ENCODE measurements around the gene AK6.
A peak's percentile ranks its signal among the peaks of the same experiment; 100 is the strongest.
"Not testable (repeated sequence)": the region's sequence is repeated elsewhere in the genome, so short reads cannot be mapped to it uniquely, and the experiment has no call there.

Gene AK6

DNA sequence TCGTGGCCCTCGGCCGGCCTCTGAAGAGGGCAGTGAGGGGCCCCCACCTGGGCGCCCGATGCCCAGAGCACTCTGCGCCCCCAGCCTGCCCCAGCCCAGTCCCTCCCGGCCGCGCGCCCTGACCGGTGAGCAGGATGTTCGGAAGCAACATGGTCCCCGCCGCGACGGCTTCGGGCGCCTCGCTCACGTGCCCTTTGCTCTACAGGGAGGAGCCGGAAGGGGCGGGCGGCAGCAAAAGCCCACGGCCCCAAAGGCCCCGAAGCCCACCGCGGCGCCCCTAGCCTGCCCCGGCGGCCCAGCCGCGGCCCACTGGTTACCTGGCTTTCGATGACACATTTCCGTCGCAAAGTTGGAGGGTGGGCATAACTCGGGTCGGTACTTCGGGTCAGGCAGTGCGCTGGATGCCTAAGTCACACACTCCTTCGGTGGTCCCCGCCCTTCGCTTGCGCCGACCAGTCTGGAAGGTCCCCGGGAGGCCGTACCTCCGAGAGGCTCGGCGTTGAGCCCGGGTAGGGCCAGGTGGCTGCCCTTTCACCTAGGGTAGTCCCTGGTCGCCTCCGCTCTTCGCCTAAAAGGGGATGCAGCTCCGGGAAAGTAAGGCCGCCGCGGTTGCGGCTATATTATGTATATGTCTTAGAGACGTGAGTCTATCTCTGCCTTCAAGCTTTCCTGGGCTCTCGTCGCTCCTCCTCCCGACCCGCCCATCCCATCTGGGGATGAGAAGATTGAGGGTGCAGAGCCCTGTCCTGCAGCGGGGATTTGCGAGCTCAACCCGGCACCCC lies at the start of gene AK6, which contains the start of the genes RAD17 and TAF9:
TSS of gene AK6 (minus strand) at position 181 of the 782 bp plus-strand sequence. CDS start at position 151, 30 bp downstream.
TSS of gene RAD17 (plus strand) at position 479 of the 782 bp plus-strand sequence. CDS start 2,391 bp downstream, outside the sequence.
TSS of gene TAF9 (minus strand) at position 181 of the 782 bp plus-strand sequence. CDS start 3,783 bp downstream, outside the sequence.
- DNase-seq: peak; percentile 88

DNA sequence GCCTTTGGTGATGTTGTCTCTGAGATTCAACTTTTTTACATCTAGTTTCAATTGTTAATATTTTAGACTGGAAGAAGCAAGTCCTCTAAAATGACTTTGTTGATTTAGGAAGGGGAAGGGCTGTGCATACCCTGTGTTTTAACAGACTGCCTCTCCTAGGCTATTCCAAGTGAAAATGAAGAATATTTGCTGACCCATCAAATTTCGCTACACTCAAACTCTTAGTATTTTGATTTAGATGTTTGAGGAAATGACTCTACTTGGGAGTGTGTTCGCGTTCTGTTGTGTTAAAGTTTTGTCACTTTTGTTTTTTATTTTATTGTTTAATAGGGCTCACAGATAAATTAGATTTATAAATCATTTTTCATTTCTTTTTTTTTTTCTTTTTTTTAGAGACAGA lies 49.2 kb upstream of the AK6 start:
- no peak for DNase-seq

DNA sequence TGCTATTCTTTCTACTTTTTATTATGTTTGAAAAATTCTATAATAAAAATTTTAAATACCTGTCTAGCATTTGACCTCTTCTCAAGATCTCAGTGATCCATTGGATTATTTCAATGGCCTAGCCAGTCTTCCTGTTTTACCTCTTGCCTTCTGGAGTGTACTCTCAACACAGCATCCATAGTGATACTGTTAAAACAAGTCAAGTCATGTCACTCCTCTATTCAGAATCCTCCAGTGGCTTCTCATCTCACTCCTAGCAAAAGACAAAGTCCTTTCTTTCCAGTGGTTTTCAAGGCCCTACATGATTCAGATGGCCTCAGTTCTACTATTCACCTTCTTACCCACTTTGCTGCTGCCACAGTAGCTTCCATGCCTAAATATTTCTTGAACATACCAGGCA lies 47.4 kb upstream of the AK6 start:
- no peak for DNase-seq

DNA sequence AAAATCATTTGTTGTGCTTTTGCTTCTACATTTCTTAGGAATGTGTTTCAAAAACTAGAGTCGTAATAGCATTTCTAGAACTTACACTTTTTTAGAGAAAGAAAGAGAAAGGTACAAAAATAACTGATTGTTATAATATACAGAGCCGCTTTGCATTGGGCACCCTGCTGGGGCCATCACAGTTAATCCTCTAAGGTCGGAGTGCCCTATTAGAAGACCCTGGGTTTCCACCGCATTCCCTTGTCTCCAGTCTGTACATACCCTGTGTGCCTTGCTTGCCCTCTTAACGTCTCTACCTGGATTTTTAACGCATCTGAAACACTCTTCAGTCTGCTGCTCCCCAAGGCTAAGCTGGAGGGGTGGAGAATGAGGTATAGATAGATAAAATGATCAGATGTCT lies 46.9 kb upstream of the AK6 start:
- no peak for DNase-seq

DNA sequence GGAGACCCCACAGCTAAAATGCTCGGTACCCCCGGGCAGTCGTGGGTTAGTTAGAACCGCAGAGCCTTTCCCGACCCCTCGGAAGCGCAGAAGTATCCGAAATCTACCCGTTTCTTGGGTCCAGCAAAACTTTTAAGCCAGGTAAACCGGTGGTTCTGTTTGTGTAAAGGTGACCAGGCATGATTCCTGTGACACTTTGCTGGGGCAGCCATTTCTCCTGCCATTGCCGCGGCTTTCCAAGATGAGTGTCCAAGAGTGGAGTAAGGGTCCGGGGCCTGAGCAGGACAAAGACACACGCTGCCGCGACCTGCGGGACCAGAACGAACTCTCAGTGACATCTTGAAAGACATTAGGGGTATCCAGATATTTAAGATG lies 46.3 kb upstream of the AK6 start:
- no peak for DNase-seq

DNA sequence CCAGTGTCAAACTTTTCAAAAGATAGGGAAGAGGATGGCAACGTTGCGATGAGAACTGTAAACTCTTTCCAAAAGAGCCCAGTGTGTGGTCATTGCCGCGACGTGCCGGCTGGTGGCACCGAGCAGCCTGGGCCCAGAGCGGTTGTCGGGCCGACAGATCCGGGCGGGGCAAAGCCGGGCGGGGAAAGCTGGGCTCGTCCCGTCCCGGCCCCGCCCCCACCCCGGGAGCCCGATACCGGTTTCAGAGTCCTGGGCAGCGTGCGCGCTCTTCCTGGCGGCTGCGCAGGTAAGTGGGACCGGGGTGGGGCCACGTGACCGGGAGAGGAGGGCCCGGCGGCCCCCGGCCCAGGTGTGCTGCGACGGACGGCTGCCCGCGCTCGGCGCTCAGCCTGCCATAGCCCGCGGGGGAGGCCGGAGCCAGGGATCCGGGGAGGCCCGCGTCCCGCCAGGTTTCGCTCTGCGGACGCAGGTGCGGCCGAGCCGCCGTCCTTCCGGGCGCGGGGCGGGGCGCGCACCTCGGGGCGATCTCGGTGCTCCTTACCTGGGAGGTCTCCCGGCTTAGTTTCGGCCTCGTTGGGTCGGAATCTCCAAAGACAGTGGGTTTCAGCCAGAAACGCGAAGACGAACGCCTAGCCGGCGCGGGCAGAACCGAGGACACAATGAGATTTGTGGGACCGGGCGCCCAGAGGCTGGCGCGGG lies 45.7 kb upstream of the AK6 start, which contains the start of gene MARVELD2:
TSS of gene MARVELD2 (plus strand) at position 232 of the 699 bp plus-strand sequence. CDS start 4,270 bp downstream, outside the sequence.
- peak; percentile 65 for DNase-seq

DNA sequence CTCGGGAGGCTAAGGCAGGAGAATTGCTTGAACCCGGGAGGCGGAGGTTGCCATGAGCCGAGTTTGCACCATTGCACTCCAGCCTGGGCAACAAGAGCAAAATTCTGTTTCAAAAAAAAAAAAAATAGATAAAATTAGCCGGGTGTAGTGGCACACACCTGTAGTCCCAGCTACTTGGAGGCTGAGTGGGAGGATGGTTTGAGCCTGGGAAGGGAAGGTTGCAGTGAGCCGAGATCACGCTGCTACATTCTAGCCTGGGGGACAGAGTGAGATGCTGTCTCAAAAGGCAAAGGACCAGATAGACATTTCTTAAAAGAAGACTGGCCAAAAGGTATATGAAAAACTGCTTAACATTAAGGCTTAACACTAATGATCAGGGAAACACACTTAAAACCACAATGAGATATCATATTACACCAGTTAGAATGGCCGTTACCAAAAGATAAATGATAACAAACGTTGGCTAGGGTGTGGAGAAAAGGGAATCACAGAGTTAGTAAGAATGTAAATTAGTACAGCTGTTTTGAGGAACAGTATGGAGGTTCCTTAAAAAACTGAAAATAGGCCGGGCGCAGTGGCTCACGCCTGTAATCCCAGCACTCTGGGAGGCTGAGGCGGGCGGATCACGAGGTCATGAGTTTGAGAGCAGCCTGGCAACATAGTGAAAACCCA lies 35.5 kb upstream of the AK6 start:
- peak; percentile 21 for DNase-seq

DNA sequence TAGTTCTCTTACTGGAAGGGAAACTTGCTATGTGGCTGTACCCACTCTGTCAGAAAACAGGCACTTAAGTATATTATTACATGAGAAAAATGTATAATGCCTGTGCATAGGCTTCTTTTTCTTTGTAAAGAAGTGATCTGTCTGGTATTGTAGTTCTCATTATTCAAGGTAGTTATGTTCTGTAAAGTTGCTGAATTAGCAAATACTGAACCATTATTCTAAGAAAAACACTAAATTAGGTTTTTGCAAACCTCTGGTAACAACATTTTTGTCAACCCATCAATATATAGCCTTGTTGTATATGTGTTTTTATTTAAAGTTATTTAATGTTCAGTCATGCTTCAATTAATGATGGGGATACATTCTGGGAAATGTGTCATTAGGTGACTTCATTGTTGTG lies 9.1 kb upstream of the AK6 start:
- no peak for DNase-seq

DNA sequence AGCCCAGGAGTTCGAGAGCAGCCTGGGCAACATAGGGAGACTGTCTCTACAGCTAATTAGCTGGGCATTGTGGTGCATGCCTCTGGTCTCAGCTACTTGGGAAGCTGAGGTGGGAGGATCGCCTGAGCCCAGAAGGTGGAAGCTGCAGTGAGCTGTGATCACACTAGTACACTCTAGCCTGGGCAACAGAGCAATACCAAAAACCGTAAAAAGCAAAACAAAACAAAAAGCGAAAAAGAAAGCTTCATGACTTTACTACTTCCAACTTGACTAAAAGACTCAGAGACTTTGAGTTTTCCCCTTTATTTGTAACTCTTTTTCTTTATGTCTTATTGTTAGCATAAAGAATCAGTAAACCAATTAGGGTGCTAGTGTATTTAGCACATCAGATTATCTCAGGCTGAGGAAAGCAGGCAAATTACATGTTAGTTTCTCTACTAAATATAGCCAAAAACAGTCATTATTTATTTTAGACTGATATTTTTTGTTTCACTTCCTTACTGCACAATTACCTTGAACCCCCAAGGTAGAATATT lies 5.7 kb upstream of the AK6 start:
- no peak for DNase-seq

DNA sequence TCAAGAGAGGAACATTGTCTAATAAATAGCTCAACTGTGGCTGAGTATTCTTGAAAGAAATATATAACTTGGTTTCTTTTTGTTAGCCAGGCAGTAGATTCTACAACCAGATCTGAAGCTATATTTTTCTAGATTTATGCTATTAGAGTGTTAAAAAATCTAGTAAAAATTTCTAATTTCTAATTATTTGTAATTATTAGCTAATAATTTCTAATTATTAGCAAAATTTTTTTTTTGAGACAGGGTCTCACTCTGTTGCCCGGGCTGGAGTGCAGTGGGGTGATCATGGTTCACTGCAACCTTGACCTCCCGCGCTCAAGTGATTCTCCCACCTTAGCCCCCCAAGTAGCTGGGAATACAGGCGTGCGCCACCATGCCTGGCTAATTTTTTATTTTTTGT lies 3.1 kb upstream of the AK6 start:
- no peak for DNase-seq

DNA sequence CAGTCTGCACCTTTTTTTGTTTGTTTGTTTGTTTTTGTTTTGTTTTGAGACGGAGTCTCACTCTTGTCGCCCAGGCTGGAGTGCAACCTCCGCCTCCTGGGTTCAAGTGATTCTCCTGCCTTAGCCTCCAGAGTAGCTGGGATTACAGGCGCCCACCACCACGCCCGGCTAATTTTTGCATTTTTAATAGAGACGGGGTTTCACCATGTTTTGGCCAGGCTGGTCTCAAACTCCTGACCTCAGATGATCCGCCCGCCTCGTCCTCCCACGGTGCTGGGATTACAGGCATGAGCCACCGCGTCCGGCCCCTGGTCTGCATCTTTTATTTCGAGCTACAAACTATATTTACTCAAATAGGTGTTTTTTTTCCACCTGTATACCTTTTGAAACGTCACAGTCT lies 1.0 kb upstream of the AK6 start:
- DNase-seq: not testable (repeated sequence)

DNA sequence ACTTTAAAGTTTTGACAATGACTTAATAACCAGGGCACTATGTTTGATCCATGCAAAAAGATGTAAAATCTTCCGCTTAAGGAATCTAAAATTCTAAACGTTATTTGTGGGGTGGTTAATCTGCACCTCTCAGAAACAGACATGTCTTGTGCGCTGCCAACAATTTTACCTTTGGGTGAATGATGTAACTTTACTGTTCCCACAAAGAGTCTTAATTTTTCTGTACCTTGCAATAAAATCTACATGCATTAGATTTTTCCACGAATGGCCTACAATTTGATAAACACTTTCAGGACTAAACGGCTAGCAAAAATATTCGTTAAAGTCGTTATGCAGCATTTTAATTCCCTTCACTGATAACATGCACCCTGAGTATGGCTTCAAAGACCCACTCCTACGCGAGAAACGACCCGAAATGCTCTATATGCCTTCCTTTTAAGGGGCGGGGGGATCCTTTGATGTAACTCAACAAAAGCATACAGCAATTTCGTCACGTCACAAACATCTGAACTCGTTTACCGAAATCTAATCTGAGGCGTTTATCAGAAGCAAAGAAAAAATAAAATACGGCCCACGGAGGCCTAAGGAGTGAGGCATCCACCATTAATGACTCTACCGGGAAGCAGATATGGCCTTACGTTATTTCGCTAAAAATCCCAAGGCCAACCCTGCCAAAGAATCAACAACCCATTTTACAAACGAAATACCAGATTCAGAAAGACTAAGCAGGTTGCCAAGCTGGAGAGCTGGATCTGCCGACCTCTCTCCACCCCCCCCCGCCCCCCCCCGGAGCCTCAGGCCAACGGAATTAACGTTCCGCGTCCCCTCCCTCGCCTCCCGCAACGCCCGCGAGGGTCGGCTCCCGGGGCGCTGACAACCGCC lies 621 bp downstream of the AK6 start:
- DNase-seq: no peak

DNA sequence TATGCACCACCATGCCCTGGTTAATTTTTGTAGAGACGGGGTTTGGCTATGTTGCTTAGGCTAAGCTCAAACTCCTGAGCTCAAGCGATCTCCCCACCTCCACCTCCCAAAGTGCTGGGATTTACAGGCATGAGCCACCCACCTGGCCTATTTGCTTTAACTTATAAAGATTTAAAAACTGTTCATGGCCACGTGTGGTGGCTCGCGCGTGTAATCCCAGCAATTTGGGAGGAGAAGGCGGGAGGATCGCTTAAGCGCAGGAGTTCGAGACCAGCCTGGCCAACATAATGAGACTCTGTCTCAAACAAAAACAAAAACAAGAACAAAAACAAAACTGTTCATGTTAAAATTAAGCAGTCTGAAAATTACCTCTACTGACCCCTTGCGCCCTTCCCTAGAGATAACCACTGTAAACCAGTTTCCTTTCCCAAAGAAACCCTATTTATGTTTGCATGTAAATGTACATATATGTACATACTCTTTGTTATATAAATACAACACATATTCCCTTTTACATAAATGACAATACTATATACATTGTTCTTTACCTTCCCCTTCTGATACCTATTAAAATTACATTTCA lies 1.5 kb downstream of the AK6 start:
- no peak for DNase-seq

DNA sequence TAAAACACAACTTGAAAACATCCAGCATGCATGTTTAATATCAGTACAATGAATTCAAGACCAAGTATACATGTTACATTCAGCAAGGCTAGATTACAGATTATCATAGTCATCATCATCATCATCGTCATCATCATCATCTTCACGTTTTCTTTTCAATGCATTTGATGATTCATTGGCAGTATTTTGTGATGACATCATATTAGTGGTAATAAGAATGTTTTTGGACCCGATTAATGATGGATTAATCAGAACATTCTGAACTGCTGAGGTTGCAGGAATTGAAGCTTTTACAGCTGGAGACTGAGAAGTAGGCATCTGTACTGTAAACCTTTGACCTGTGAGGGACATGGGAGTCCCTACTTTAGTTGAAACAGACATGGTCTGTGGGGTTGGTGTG lies 4.5 kb downstream of the AK6 start:
- no peak for DNase-seq

DNA sequence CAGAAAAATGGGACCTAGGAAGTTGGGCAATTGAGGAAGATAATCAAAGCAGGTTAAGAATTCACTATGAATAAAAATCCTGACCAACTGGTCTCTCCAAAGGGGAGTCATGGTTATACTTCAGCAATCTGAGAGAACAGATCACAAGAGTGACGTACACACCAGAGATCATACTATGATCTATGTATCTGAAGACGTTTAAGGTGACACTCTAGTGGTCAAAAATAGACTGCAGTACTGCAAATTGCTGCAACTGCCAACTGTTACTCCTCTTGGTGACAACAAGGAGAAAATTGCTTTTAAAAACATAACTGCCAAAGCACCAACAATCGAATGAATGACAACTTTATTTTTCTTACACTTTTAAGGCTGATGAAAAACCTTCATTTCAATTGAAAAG lies 4.9 kb downstream of the AK6 start:
- no peak for DNase-seq

DNA sequence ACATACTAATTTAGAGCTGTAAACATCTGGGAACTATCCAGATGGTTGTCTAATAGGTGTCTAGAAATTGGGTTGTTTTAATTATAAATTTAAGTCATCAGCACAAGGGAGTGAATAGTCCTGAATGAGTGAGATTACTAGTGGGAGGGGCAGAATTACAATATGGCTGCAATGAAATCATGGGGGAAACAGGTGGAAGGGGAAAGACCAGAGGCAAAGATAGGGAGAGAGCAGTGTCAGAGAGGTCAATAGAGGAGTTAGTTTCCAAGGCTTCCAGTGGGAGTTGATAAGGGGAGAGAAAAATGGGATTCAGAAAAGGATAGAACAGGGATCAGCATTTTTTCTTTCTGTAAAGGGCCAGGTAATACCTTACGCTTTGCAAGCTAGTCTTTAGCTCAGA lies 8.9 kb downstream of the AK6 start:
- DNase-seq: no peak

DNA sequence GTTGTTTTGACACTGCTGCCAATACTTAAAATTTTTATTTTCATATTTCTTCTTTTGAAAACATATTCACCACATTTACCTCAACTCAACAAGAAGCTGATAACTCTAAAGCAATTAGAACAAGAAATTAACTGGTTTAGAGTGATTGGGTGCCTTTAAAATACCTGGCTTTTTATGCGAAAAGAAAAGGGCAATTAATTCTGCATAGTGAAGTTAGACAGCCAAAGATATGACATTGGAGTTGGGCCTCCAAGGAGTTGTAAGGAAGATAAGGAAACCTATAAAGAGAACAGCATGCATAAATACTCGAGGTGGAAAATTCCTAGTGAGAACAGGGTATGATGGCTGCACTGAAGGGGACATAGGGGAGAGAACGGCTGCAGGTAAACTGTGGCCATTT lies 9.6 kb downstream of the AK6 start:
- no peak for DNase-seq

DNA sequence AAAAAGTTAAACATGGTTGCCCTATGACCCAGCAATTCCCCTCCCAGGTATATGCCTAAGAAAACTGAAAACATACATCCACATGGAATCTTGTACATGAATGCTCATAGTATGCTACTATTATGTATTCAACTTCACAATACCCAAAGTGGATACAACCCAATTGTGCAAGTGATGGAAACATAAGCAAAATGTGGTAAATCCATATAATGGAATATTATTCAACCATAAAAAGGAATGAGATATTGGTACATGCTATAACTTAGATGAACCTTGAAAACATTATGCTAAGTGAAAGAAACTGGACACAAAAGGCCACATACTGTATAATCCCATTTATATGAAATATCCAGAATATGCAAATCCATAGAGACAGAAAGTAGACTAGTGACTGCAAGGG lies 18.7 kb downstream of the AK6 start:
- no peak for DNase-seq

DNA sequence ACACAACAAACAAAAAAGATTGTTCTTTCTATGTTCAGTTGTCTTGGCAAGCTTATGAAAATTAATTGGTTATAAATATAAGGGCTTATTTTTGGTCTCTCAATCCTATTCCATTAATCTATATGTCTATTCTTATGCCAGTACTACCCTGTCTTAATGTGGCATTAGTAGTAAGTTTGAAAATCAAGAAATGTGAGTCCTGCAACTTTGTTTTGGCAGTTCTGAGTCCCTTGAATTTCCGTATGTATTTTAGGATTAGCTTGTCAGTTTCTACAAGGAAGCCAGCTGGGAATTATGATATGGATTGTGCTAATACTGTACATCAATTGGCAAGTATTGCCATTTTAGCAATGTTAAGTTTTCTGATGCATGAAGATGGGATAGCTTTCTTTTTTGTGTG lies 26.2 kb downstream of the AK6 start:
- DNase-seq: no peak

DNA sequence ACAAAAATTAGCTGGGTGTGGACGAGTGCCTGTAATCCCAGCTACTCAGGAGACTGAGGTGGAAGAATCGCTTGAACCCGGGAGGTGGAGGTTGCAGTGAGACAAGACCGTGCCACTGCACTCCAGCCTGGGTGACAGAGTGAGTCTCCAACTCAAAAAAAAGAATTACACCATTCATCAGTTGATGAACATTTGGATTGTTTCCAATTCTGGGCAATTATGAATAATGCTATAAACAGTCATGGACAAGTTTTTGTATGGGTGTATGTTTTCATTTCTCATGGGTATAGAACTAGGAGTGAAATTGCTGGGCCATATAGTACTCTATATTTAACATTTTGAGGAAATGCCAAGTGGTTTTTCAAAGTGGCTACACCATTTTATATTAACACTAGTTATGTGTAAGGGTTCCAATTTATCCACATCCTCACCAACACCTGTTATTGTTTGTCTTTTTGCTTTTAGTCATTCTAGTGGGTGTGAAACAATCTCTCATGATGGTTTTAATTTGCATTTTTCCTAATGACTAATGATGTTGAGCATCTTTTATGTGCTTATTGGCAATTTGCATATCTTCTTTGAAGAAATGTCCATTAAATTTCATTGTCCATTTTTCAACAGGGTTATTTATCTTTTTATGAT lies 27.7 kb downstream of the AK6 start:
- no peak for DNase-seq

DNA sequence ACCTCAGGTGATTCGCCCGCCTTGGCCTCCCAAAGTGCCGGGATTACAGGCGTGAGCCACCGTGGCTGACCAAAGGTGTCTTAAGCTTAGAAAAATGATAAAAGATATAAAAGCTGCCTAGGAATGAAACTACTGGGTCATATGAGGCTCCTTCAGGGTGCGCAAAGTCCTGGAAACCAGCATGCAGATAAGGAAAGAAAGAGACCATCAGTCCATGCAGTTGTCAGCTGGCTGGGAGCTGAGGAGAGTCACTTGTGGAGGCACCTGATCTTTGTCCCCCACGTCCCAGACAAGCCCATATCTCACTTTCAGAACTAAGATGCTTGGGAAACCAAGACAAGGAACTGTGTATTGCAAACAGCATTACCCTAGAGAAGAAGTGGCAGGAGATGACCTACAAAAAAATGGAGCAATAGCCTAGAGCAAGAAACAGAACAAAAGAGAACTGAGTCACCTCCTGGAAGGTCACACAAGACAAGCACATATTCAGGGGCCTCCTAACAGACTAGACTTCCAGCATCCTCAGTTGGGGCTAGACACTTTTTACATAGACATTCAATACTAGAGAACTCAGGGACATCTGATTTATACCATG lies 33.9 kb downstream of the AK6 start:
- DNase-seq: no peak
